Stimulated activated CD4-positive, alpha-beta T cell treated with anti-CD3 and anti-CD28 coated beads, Interleukin-15, amount 100 ng/mL, for 24 hours (primary cell): ENCODE results near the gene COL27A1.

Experiments
- DNase-seq: peaks from one replicate; pipeline ENCODE4 v3.0.0-alpha.2; 2020

The COL27A1 gene

GRCh38 chr9:114347675-114348074 is 192.3 kb downstream of the COL27A1 start:
- no peak for DNase-seq

- no peak for DNase-seq
Measured at GRCh38 chr9:114348261-114348905, 193.0 kb downstream of the COL27A1 start.

GRCh38 chr9:114348906-114349482 is 193.7 kb downstream of the COL27A1 start:
- peak; percentile 95 for DNase-seq

GRCh38 chr9:114349713-114350480 is 194.6 kb downstream of the COL27A1 start:
- no peak for DNase-seq

GRCh38 chr9:114350636-114351401 is 195.5 kb downstream of the COL27A1 start:
- no peak for DNase-seq

GRCh38 chr9:114351932-114352331 is 196.6 kb downstream of the COL27A1 start:
- no peak for DNase-seq

- DNase-seq = no peak
Measured at GRCh38 chr9:114355821-114356220, 200.5 kb downstream of the COL27A1 start.

- DNase-seq = no peak
Measured at GRCh38 chr9:114356792-114357191, 201.5 kb downstream of the COL27A1 start.

- no peak for DNase-seq
Measured at GRCh38 chr9:114357360-114357759, 202.0 kb downstream of the COL27A1 start.

- DNase-seq = no peak
Measured at GRCh38 chr9:114357911-114358328, 202.6 kb downstream of the COL27A1 start.

GRCh38 chr9:114359801-114360200 is 204.5 kb downstream of the COL27A1 start:
- no peak for DNase-seq

GRCh38 chr9:114361542-114361941 is 206.2 kb downstream of the COL27A1 start:
- no peak for DNase-seq
